T-cell (primary cell): ENCODE results near the gene WDR37. TPM values are rescaled to one million over a fixed set of nuclear protein-coding genes. Genes with fewer than 3 reads are reported as not detected.
"Not testable (repeated sequence)": the region's sequence is repeated elsewhere in the genome, so short reads cannot be mapped to it uniquely, and the experiment has no call there.

Experiments
- ATAC-seq, 4 experiments: fragments of 200-7000 bp in 3 of 4; fragments of 150-1000 bp in 1 of 4; cut with Tn5 transposase; replicated peaks in 1 of 4; 1 replicate in 3 of 4; 2 replicates in 1 of 4; pipeline ENCODE4 v1.10.0; 2021; ENCODE audit warnings: moderate library complexity in 3 of 4, mild to moderate bottlenecking in 2 of 4, moderate number of reproducible peaks in 1 of 4
- CTCF ChIA-PET, 2 donors: fragments of 300-600 bp; sonication (Branson Sonifier 250); formaldehyde crosslinking; loops; one replicate each; lab custom pipeline; 2022; ENCODE audit warnings: antibody characterized with exemption in 2 of 2; lab: Charles Lee
- POLR2A ChIA-PET, 2 donors: fragments of 300-600 bp; sonication (Branson Sonifier 250); formaldehyde crosslinking; loops; one replicate each; lab custom pipeline; 2022; ENCODE audit warnings: antibody characterized with exemption in 2 of 2; lab: Charles Lee
- DNase-seq, 35 experiments: peaks; one replicate each; pipeline versions ENCODE4 v3.0.0 to v3.0.0-alpha.2; 2013 to 2023
- H3K27ac ChIP-seq: one replicate; pipeline ENCODE4 v1.5.1; 2013; ENCODE audit warnings: low read length
- H3K27me3 ChIP-seq, 2 experiments: replicated peaks in 1 of 2; 1 replicate in 1 of 2; 2 replicates in 1 of 2; pipeline versions ENCODE4 v1.6.1 to v1.7.0; 2013; ENCODE audit warnings: low read length in 1 of 2, mixed read lengths in 1 of 2; ENCODE audit not compliant: control insufficient read depth in 2 of 2, insufficient read depth in 2 of 2; ENCODE audit errors: extremely low read depth in 1 of 2
- H3K36me3 ChIP-seq, 2 donors: 1 replicate in 1 of 2; 2 replicates in 1 of 2; pipeline versions ENCODE4 v1.6.1 to v1.7.0; 2013; ENCODE audit warnings: low read length in 1 of 2; ENCODE audit not compliant: control insufficient read depth in 2 of 2, insufficient read depth in 1 of 2; ENCODE audit errors: extremely low read depth in 1 of 2
- H3K4me1 ChIP-seq, 2 experiments: 1 replicate in 1 of 2; 2 replicates in 1 of 2; pipeline versions ENCODE4 v1.6.1 to v1.7.0; 2013; ENCODE audit warnings: low read length in 2 of 2, mixed read lengths in 1 of 2; ENCODE audit not compliant: insufficient read depth in 2 of 2, control insufficient read depth in 1 of 2; ENCODE audit errors: extremely low read depth in 1 of 2
- H3K4me3 ChIP-seq, 2 donors: 1 replicate in 1 of 2; 2 replicates in 1 of 2; pipeline versions ENCODE4 v1.5.1 to v1.7.0; 2013; ENCODE audit warnings: mild to moderate bottlenecking in 2 of 2, low read length in 1 of 2, moderate library complexity in 1 of 2; ENCODE audit not compliant: control insufficient read depth in 1 of 2; ENCODE audit errors: extremely low read depth in 1 of 2
- H3K9me3 ChIP-seq: 2 replicates; pipeline ENCODE4 v1.7.0; 2013
- H3K27ac Mint-ChIP-seq, 2 donors: one replicate each; pipeline ENCODE4 v1.8.0; 2020 to 2021; ENCODE audit warnings: mild to moderate bottlenecking in 2 of 2, mixed read lengths in 2 of 2
- H3K27me3 Mint-ChIP-seq, 2 donors: one replicate each; pipeline ENCODE4 v1.8.0; 2021 to 2022; ENCODE audit warnings: mixed read lengths in 2 of 2
- H3K36me3 Mint-ChIP-seq: one replicate; pipeline ENCODE4 v1.8.0; 2021; ENCODE audit warnings: mixed read lengths
- H3K4me1 Mint-ChIP-seq, 3 donors: one replicate each; pipeline ENCODE4 v1.8.0; 2020 to 2022; ENCODE audit warnings: mixed read lengths in 3 of 3, mild to moderate bottlenecking in 1 of 3
- H3K4me3 Mint-ChIP-seq, 3 donors: one replicate each; pipeline ENCODE4 v1.8.0; 2020 to 2022; ENCODE audit warnings: mild to moderate bottlenecking in 3 of 3, mixed read lengths in 3 of 3, moderate library complexity in 3 of 3
- H3K9me3 Mint-ChIP-seq, 3 donors: one replicate each; pipeline ENCODE4 v1.8.0; 2020 to 2022; ENCODE audit warnings: mixed read lengths in 3 of 3
- WGBS: methylation state at CpG from one replicate; pipeline ENCODE4 v1.1.5; 2013; ENCODE audit warnings: missing lambda C conversion rate; ENCODE audit not compliant: insufficient coverage; 5-methylcytosine and 5-hydroxymethylcytosine counted together
- total RNA-seq, 35 experiments: library from RNA in 6 of 35; stranded (reverse) in 6 of 35; fragments of 120-200 nt in 1 of 35; gene quantifications; one replicate each; pipeline versions ENCODE4 v1.2.1 to v1.2.4 and lab custom pipeline; 2013 to 2026

The WDR37 gene
- total RNA-seq, 5 donors from 2014 or later (not counting 1 experiment from before 2014, with no cell fraction given), result 34.6 to 40.4 (median 37.3) TPM

DNA sequence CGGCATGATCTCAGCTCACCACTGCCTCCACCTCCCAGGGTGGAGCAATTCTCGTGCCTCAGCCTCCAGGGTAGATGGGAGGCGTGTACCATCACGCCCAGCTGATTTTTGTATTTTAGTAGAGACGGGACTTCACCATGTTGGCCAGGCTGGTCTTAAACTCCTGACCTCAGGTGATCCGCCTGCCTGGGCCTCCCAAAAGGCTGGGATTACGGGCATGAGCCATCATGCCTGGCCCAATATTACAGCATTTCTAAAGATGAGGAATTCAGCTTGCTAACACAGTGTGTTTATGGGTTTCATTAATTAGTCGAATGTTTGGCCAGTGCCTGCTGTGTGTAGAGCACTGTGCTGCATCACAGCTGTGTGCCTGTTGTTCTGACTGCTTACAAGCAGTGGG, 3.7 kb downstream of the WDR37 start:
- WGBS, result 98% methylated on average over 3 of the region's 8 CpGs
- peaks cover 83 to 95% (median 90%) of the 10 kb centered on the region in 3 donors for H3K4me1 Mint-ChIP-seq
- no peaks in the 10 kb centered on the region for H3K9me3 Mint-ChIP-seq
- no peaks in the 10 kb centered on the region for H3K27me3 ChIP-seq
- no peaks in the 10 kb centered on the region for H3K27me3 Mint-ChIP-seq
- H3K4me3 ChIP-seq, result no peak overlapping the region
- CTCF ChIA-PET, result no interaction called here
- peaks cover 0 to 7% of the 10 kb centered on the region in 2 donors for H3K36me3 ChIP-seq
- H3K27ac ChIP-seq, result peak overlapping the region; percentile 71
- peaks cover 4% of the 10 kb centered on the region for H3K36me3 Mint-ChIP-seq
- H3K4me3 Mint-ChIP-seq, result peak overlapping the region in 1 of 3 donors; percentile 20
- POLR2A ChIA-PET, result interaction anchor here (1.0 to 1.1 kb wide), 2 partner anchors 10 kb away, joined by 3 to 4 read pairs; no protein-coding TSS in a partner anchor
- H3K27ac Mint-ChIP-seq, result peak overlapping the region; percentile 42 to 84
- DNase-seq (no peak), ATAC-seq (no peak)
- no peaks in the 10 kb centered on the region for H3K9me3 ChIP-seq
- peaks cover 59 to 75% of the 10 kb centered on the region in 2 experiments for H3K4me1 ChIP-seq

DNA sequence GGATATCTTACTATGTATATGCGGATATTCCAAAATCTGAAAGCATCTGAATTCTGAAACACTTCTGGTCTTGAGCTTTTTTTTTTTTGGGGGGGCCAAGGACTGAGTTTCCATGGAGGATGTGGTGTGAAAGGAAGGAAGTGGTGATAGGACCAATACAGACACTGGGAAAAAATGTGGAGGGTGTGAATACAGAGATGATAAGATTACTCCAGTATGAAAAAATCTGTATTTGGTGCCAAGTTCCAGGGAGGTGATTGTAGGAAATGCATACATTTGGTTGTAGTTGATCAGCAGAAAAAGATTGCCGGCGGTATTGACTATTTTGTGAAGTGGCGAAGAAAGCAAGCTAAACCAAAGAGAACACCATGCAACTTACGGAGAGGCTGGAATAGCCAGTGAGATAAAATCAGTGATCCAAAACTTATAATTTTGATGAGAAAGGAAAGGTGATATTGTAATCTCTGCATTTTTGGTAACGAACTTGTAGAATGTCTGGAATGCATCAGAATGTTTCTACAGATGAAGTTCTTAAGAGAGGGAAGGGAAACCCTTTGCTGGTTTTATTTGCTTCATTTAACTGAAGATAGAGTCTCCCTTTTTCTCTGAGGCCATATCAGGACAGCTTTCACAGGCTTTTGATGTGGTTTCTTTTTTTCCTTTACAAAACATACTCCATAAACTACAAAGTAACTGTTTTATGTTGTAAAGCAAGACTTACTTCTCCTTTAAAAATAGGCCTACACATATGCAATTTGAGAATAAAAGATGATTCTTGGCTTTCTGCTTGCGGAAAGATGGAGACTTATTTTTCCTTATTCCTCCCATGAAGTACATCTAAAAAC, 6.0 kb downstream of the WDR37 start:
- no peak for DNase-seq
- Histone ChIP-seq H3K4me3 (peak overlapping the region in 1 of 2 donors; percentile 6), H3K36me3 (peaks cover 0 to 7% of the 10 kb centered on the region in 2 donors), H3K27ac (peak overlapping the region; percentile 71), H3K27me3 (no peaks in the 10 kb centered on the region), H3K9me3 (no peaks in the 10 kb centered on the region), H3K4me1 (peaks cover 54 to 65% of the 10 kb centered on the region in 2 experiments)
- Mint-ChIP-seq H3K9me3 (no peaks in the 10 kb centered on the region), H3K27me3 (no peaks in the 10 kb centered on the region), H3K4me1 (peaks cover 87 to 97% (median 94%) of the 10 kb centered on the region in 3 donors), H3K4me3 (peak overlapping the region; percentile 25 to 76 (median 63)), H3K36me3 (peaks cover 4% of the 10 kb centered on the region), H3K27ac (peak overlapping the region; percentile 88 to 92)
- peak in 1 of 4 experiments; percentile 21 for ATAC-seq
- POLR2A ChIA-PET, result interaction anchor here (0.6 to 1.9 kb wide), 6 partner anchors 10 to 927 kb away, joined by 3 to 9 read pairs (median 5); partner anchors contain the start of genes IDI1 (in 1 of the 2) and ZMYND11 (in 1 of the 2)
- 78% methylated on average over 3 of the region's 7 CpGs for WGBS
- CTCF ChIA-PET, result interaction anchor here in 1 of 2 donors (0.6 kb wide), 1 partner anchor 190 kb away, joined by 3 read pairs; no protein-coding TSS in a partner anchor

DNA sequence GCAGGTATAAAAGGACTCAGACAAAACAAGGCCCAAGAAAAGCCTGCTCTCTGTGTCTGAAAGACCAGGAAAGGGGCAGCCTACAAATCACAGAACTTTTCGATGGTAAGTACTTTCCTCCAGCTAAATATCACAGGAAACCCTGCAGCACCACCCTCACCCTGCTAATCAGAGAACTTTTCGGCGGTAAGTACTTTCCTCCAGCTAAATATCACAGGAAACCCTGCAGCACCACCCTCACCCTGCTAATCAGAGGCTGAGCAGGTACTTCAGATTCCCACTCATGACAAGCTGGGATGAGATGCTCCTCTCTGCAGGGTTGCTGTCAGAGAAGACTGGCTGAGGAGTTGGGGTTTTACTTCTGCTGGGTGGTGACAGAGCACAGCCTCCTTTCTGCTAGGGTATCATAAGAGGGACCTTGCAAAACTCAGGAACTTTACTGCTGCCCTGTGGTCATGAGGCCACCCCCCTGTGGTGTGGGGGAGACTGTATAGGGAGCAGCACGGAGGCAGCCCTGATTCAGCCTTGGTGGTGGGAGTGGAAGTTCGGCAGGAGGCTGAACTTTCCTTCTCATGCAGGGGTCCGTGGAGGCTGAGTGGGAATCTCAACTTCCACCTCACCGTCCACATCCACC, 7.2 kb downstream of the WDR37 start:
- peak overlapping the region; percentile 71 for H3K27ac ChIP-seq
- ChIA-PET POLR2A (interaction anchor here in 1 of 2 donors (0.7 to 1.3 kb wide), 2 partner anchors 15 to 19 kb away, joined by 3 to 4 read pairs; partner anchors contain the start of gene IDI1), CTCF (interaction anchor here (0.7 to 1.2 kb wide), 4 partner anchors 11 to 46 kb away, joined by 3 to 7 read pairs (median 5); no protein-coding TSS in a partner anchor)
- peak overlapping the region; percentile 88 to 92 for H3K27ac Mint-ChIP-seq
- no peaks in the 10 kb centered on the region for H3K27me3 Mint-ChIP-seq
- H3K4me3 ChIP-seq, result peak overlapping the region; percentile 6 to 38
- no peaks in the 10 kb centered on the region for H3K27me3 ChIP-seq
- peak in 22 of 35 experiments; percentile 15 to 57 (median 30) for DNase-seq
- H3K4me3 Mint-ChIP-seq, result peak overlapping the region; percentile 25 to 76 (median 63)
- no peaks in the 10 kb centered on the region for H3K9me3 ChIP-seq
- peaks cover 0 to 5% of the 10 kb centered on the region in 2 donors for H3K36me3 ChIP-seq
- no CpG with 5 or more reads among the region's 7 CpGs for WGBS
- no peaks in the 10 kb centered on the region for H3K36me3 Mint-ChIP-seq
- H3K4me1 ChIP-seq, result peaks cover 44 to 55% of the 10 kb centered on the region in 2 experiments
- ATAC-seq, result peak; percentile 92 to 97 (median 95)
- no peaks in the 10 kb centered on the region for H3K9me3 Mint-ChIP-seq
- peaks cover 84 to 94% (median 91%) of the 10 kb centered on the region in 3 donors for H3K4me1 Mint-ChIP-seq

DNA sequence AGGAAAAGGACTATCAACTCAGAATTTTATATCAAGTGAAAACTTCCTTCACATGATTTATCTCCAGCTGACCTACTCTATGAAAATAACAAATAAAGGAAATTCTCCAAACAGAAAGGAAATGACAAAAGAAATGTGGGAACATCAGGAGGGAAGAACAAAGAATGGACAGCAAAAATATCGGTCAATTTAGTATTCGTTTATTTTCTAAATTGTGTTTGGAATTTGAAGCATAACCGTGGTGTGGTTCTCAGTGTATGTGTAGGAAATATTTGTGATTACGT, 8.7 kb downstream of the WDR37 start:
- Histone ChIP-seq H3K27me3 (no peaks in the 10 kb centered on the region), H3K4me3 (no peak overlapping the region), H3K36me3 (peaks cover 0 to under 1% of the 10 kb centered on the region in 2 donors), H3K27ac (peak overlapping the region; percentile 71), H3K4me1 (peaks cover 46 to 50% of the 10 kb centered on the region in 2 experiments), H3K9me3 (no peaks in the 10 kb centered on the region)
- CTCF ChIA-PET, result interaction anchor here in 1 of 2 donors (0.9 kb wide), 1 partner anchor 15 kb away, joined by 3 read pairs; no protein-coding TSS in a partner anchor
- no peaks in the 10 kb centered on the region for H3K9me3 Mint-ChIP-seq
- DNase-seq (no peak), ATAC-seq (no peak)
- H3K4me3 Mint-ChIP-seq, result no peak overlapping the region
- no peaks in the 10 kb centered on the region for H3K27me3 Mint-ChIP-seq
- POLR2A ChIA-PET, result no interaction called here
- peak overlapping the region; percentile 84 to 92 for H3K27ac Mint-ChIP-seq
- WGBS, result 96% methylated on average over 3 of the region's 4 CpGs
- peaks cover 85 to 96% (median 88%) of the 10 kb centered on the region in 3 donors for H3K4me1 Mint-ChIP-seq
- H3K36me3 Mint-ChIP-seq, result no peaks in the 10 kb centered on the region

DNA sequence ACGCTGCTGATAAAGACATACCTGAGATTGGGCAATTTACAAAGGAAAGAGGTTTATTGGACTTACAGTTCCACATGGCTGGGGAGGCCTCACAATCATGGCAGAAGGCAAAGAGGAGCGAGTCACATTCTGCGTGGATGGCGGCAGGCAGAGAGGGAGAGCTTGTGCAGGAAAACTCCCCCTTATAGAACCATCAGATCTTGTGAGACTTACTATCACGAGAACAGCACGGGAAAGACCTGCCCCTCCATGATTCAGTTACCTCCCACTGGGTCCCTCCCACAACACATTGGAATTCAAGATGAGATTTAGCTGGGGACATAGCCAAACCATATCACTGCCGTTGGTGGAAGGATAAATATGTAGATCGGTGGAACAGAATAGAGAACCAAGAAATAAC, 10.5 kb downstream of the WDR37 start:
- Mint-ChIP-seq H3K27ac (peak overlapping the region; percentile 36 to 74), H3K4me1 (peaks cover 71 to 90% (median 78%) of the 10 kb centered on the region in 3 donors)
- POLR2A ChIA-PET, ATAC-seq, DNase-seq, CTCF ChIA-PET, H3K27me3 ChIP-seq, H3K36me3 Mint-ChIP-seq, H3K9me3 ChIP-seq, H3K36me3 ChIP-seq, H3K4me3 ChIP-seq, H3K27me3 Mint-ChIP-seq, H3K4me3 Mint-ChIP-seq, H3K27ac ChIP-seq, H3K9me3 Mint-ChIP-seq: not testable (repeated sequence)
- peaks cover 29 to 37% of the 10 kb centered on the region in 2 experiments for H3K4me1 ChIP-seq
- WGBS, result 100% methylated on average over 1 of the region's 8 CpGs
